HG03066 (cell line): Measurements from ENCODE around the gene TMEM214.

Source experiments
- ATAC-seq: cut with Tn5 transposase; IDR thresholded peaks from one replicate; pipeline ENCODE4 v1.9.1; 2021; ENCODE audit warnings: low read depth; ENCODE audit not compliant: unreplicated experiment

The TMEM214 gene

GRCh38 chr2:27009083-27009482 lies 23.7 kb upstream of the TMEM214 start:
- ATAC-seq: no peak

DNA sequence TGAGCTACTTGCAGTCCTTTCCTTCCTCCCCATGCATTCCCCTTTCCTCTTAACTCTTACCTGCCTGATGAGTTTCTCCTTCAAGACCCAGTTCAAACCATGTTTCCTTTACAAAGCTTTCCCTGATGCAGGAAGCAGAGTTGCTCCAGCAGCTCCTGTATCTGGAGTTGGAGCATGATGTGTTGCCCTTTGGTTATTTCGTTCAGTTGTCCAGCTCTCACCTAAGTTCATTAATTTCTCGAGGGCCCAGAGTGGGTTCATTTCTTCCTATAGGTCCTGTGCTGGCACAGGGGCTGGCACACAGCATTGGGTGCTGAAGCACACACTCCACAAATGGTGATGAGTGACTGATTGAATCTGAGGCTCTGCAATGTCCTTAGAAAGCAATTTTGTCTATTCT lies 23.0 kb upstream of the TMEM214 start:
- ATAC-seq: no peak

DNA sequence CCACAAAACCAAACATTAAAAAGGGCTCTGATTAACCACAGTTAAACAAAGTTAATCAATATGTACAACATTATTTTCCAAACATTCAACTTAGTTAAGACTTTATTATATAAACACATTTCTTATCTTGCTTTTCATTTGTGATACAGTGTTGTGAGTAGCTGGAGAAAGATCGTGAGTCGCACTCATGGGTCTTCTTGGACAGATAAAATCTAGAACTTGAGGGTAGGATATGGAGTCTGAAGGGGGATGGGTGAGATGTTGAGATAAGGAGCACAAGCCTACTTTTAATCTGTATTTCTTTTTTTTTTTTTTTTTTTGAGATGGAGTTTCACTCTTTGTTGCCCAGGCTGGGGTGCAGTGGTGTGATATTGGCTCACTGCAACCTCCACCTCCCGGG lies 22.6 kb upstream of the TMEM214 start:
- ATAC-seq: no peak

GRCh38 chr2:27013738-27014137 lies 19.0 kb upstream of the TMEM214 start:
- ATAC-seq: no peak

- no peak for ATAC-seq
Observed at GRCh38 chr2:27014771-27015433, 17.9 kb upstream of the TMEM214 start.

- no peak for ATAC-seq
Observed at GRCh38 chr2:27016801-27017325, 15.9 kb upstream of the TMEM214 start.

GRCh38 chr2:27018142-27018541 lies 14.6 kb upstream of the TMEM214 start:
- ATAC-seq: no peak

DNA sequence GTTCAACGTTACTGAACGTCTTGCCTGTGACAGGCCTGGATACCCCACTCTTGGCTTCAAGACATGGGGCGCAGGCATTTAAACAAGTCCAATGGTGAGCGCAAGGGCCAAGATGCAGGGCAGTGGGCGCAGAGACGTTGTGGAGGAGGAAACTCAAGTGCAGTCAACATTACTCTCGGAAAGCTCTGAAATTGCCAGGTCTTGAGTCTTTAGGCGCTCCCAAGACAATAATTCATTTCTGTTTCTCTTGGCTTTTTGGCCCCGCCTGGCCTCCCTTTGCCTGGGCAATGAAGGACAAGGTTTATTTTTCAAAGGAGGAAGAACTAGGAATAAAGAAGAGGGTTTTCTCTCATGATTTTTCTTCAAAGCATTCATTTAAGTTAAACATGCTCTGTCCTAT lies 13.3 kb upstream of the TMEM214 start:
- ATAC-seq: no peak

GRCh38 chr2:27019931-27020855 lies 12.6 kb upstream of the TMEM214 start:
- no peak for ATAC-seq

DNA sequence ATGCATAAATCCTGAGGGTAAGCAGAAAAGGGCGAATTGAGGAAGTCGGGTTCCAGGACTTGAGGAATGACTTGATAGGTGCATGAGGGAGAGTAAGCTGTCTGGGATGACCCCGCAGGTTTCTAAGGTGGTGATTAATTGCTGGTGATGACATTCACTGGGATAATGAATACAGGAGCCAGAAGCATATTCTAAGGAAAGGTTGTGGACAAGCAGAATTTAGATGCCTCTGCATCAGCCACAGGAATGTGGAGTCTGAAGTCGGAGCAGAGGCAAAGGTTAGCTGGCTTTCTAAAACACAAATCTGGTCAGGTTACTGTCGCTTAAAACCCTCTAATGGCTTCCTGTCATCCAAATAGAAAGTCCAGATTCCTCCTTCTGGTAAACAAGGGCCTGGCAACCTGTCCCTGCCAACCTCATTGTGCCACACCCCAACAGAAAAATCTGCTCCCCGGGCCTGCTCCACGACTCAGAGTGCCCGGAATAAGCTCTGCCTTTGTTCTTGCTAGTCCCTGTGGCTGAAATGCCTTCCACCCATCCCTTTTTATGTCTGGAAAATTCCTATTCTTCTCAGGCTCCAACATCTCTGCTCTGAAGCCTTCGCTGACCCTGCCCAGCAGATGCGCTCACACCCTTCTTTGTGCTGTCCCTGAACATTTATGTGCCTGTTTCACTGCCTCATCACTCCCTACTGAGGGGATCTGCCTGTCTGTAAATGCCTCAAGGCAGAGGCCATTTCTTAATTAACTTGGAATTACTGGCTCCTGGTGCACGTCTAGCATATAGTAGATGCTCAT lies 11.3 kb upstream of the TMEM214 start:
- ATAC-seq: no peak

DNA sequence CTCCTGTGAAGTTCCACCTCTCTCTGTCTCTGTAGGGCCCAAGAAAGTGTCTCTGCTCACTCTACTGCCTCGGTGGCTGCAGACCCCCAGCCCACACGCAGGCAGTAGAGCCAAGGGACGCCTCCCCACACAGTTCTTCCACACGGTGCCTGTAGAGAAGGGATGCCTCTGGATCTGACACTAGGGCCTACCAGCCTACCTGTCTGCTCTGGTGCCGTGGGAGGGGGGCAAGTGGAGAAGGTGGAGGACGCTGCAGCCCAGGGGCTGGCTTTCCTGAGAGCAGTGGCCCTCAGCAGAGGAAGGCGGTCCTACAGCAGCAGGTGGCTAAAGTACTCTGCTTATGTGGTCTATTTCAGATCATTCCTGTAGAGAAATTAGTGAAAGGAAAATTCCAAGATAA lies 9.0 kb upstream of the TMEM214 start:
- ATAC-seq: no peak

GRCh38 chr2:27024188-27024587 lies 8.6 kb upstream of the TMEM214 start:
- ATAC-seq: no peak

GRCh38 chr2:27024812-27025211 lies 8.0 kb upstream of the TMEM214 start:
- ATAC-seq: no peak

GRCh38 chr2:27025281-27025800 lies 7.4 kb upstream of the TMEM214 start:
- ATAC-seq: no peak

- ATAC-seq: no peak
Observed at GRCh38 chr2:27025861-27026851, 6.6 kb upstream of the TMEM214 start.

GRCh38 chr2:27027211-27027651 lies 5.5 kb upstream of the TMEM214 start:
- no peak for ATAC-seq

- no peak for ATAC-seq
Observed at GRCh38 chr2:27029051-27029450, 3.7 kb upstream of the TMEM214 start.

DNA sequence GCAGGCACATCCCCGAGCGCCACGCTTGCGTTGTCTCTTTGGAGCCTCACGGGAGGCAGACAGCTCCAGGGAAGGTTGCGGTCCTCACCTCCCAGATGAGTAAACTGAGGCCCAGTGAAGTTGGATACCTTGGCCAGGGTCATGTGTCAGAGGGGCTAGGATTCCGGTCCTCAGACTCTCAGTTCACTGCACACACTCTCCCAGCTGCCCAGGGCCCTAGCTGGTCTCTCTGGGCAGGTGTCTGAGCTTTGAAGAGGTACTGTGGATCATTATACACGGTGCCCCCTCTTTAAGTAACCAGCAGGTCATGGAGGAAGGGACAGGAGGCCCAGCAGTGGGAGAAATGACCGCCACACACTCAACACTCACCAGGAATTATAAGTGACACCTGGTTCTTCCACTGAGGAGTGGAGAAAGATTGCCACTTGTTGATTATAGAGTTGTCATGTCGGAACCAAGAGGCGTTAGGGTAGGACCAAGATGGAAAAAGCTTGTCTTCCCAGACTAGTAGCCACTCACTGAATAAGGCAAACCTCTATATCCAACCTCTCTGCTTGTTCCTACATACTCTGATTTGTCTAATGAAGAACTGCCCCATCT lies 588 bp downstream of the TMEM214 start:
- ATAC-seq: no peak

GRCh38 chr2:27038012-27038411 lies 5.2 kb downstream of the TMEM214 start:
- no peak for ATAC-seq
